HepG2 (cell line): Measurements from ENCODE around the gene AFF1. TPM values are rescaled to one million over a fixed set of nuclear protein-coding genes. Genes with fewer than 3 reads are reported as not detected.

ENCODE experiments used
- ATAD3A ChIP-seq: sonication (generic); formaldehyde crosslinking; IDR thresholded peaks from 2 replicates; pipeline ENCODE4 v1.4.0; 2020; ENCODE audit warnings: missing genetic modification reagents
- DNMT1 ChIP-seq: sonication (generic); formaldehyde crosslinking; IDR thresholded peaks from 2 replicates; pipeline ENCODE4 v1.5.1; 2020; ENCODE audit warnings: mild to moderate bottlenecking, missing genetic modification reagents
- DR1 ChIP-seq: sonication (generic); formaldehyde crosslinking; IDR thresholded peaks from 2 replicates; pipeline ENCODE4 v1.8.0; 2021; ENCODE audit warnings: mild to moderate bottlenecking, missing genetic modification reagents, inconsistent platforms
- FOXC1 ChIP-seq: sonication (generic); formaldehyde crosslinking; IDR thresholded peaks from 2 replicates; pipeline ENCODE4 v1.8.0; 2022; ENCODE audit warnings: mild to moderate bottlenecking, missing genetic modification reagents, borderline replicate concordance
- KAT7 ChIP-seq: IDR thresholded peaks from 2 replicates; pipeline ENCODE4 v1.6.1; 2018; ENCODE audit warnings: borderline replicate concordance, missing compliant biosample characterization
- KDM2A ChIP-seq: sonication (generic); formaldehyde crosslinking; IDR thresholded peaks from 2 replicates; pipeline ENCODE4 v1.4.0; 2020; ENCODE audit warnings: low read depth, missing genetic modification reagents, borderline replicate concordance
- PHB2 ChIP-seq: fragments of 450-650 bp; IDR thresholded peaks from 2 replicates; pipeline ENCODE4 v1.6.1; 2018; ENCODE audit not compliant: partially characterized antibody
- THYN1 ChIP-seq: sonication (generic); formaldehyde crosslinking; IDR thresholded peaks from 2 replicates; pipeline ENCODE4 v1.8.1; 2023; ENCODE audit warnings: low read depth, mild to moderate bottlenecking, moderate library complexity, missing genetic modification reagents, borderline replicate concordance
- YEATS4 ChIP-seq: sonication (generic); formaldehyde crosslinking; IDR thresholded peaks from 2 replicates; pipeline ENCODE4 v1.4.0; 2020; ENCODE audit warnings: missing genetic modification reagents, borderline replicate concordance
- ZBTB1 ChIP-seq: sonication (generic); formaldehyde crosslinking; IDR thresholded peaks from 2 replicates; pipeline ENCODE4 v1.4.0; 2020; ENCODE audit warnings: missing genetic modification reagents, borderline replicate concordance
- ZBTB8A ChIP-seq: sonication (generic); formaldehyde crosslinking; IDR thresholded peaks from 2 replicates; pipeline ENCODE4 v1.4.0; 2020; ENCODE audit warnings: mild to moderate bottlenecking, low read depth, missing genetic modification reagents, borderline replicate concordance
- ZNF350 ChIP-seq: sonication (generic); formaldehyde crosslinking; IDR thresholded peaks from 2 replicates; pipeline ENCODE4 v1.4.0; 2020; ENCODE audit warnings: mild to moderate bottlenecking, low read depth, missing genetic modification reagents, borderline replicate concordance
- polyA plus RNA-seq, 8 experiments: library from polyadenylated mRNA; depleted of rRNA in 3 of 8; stranded (reverse) in 7 of 8; unstranded in 1 of 8; fragments of >200 nt; fragmentation: Illumina TruSeq in 4 of 8; extraction: Trizol in 4 of 8; gene quantifications; 2 replicates each; pipeline versions ENCODE4 v1.2.1 to v1.2.3, GENCODE V29; 2011 to 2016; ENCODE audit warnings: low read depth in 4 of 8, missing spikeins in 1 of 8, mixed read lengths in 1 of 8; ENCODE audit not compliant: insufficient read depth in 1 of 8
- total RNA-seq, 5 experiments: library from RNA; depleted of rRNA; stranded (reverse); fragments of >200 nt; fragmentation: Illumina TruSeq; extraction: Trizol; gene quantifications; 2 replicates each; pipeline ENCODE4 v1.2.3, GENCODE V29; 2016; ENCODE audit warnings: low read depth in 1 of 5
- TF ChIP-seq, protein P1 (sequence below): sonication (generic); formaldehyde crosslinking; IDR thresholded peaks from 2 replicates; pipeline ENCODE4 v1.9.0; 2022; ENCODE audit warnings: low read depth, missing genetic modification reagents
- TF ChIP-seq, protein P2 (sequence below): sonication (generic); formaldehyde crosslinking; IDR thresholded peaks from 2 replicates; pipeline ENCODE4 v1.5.0; 2020; ENCODE audit warnings: missing genetic modification reagents
- TF ChIP-seq, protein P3 (sequence below): sonication (generic); formaldehyde crosslinking; IDR thresholded peaks from 2 replicates; pipeline ENCODE4 v1.4.0; 2020; ENCODE audit warnings: missing genetic modification reagents
- TF ChIP-seq, protein P4 (sequence below): sonication (generic); formaldehyde crosslinking; IDR thresholded peaks from 2 replicates; pipeline ENCODE4 v1.8.0; 2022; ENCODE audit warnings: mild to moderate bottlenecking, missing genetic modification reagents, moderate library complexity

Gene AFF1
- total and polyA plus RNA-seq, 2 of the 13 experiments (the other 11 are each of a cell fraction or from before 2014, with no cell fraction given): 15.5 to 15.9 TPM

DNA sequence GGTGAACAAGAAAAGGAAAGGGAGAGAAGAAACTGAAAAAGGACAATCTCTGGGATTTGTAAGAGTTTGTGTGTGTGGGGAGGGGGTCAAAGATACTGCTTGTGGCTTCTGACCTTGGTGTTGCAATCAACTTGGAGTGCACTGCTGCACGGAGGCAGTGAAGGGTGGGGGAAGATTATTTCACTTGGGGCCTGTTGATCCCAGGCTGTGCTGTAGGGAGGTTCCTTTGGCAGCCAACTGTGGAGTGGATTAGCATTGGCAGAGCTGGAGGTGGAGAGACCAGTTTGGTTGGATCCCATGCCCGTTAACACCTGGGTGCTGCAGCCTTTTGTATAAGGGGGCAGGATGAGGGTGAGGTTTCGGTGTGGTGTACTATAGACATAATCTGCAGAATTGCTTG is 38.2 kb downstream of the AFF1 start (continued):
- TF ChIP-seq, protein P1, sequence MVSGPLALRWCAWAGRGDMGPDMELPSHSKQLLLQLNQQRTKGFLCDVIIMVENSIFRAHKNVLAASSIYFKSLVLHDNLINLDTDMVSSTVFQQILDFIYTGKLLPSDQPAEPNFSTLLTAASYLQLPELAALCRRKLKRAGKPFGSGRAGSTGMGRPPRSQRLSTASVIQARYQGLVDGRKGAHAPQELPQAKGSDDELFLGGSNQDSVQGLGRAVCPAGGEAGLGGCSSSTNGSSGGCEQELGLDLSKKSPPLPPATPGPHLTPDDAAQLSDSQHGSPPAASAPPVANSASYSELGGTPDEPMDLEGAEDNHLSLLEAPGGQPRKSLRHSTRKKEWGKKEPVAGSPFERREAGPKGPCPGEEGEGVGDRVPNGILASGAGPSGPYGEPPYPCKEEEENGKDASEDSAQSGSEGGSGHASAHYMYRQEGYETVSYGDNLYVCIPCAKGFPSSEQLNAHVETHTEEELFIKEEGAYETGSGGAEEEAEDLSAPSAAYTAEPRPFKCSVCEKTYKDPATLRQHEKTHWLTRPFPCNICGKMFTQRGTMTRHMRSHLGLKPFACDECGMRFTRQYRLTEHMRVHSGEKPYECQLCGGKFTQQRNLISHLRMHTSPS (CRISPR knock-in tag): no peak
- TF ChIP-seq YEATS4 (CRISPR knock-in tag) (peak; percentile 43; the same call in 1 of the 2 replicates), FOXC1 (CRISPR knock-in tag) (no peak), ATAD3A (no peak), KDM2A (no peak), ZBTB8A (CRISPR knock-in tag) (no peak), DR1 (CRISPR knock-in tag) (no peak), KAT7 (CRISPR knock-in tag) (peak; percentile 75; the same call in 1 of the 2 replicates), ZBTB1 (CRISPR knock-in tag) (no peak), DNMT1 (CRISPR knock-in tag) (no peak), THYN1 (CRISPR knock-in tag) (no peak), PHB2 (no peak), ZNF350 (CRISPR knock-in tag) (no peak)
- TF ChIP-seq, protein P2, sequence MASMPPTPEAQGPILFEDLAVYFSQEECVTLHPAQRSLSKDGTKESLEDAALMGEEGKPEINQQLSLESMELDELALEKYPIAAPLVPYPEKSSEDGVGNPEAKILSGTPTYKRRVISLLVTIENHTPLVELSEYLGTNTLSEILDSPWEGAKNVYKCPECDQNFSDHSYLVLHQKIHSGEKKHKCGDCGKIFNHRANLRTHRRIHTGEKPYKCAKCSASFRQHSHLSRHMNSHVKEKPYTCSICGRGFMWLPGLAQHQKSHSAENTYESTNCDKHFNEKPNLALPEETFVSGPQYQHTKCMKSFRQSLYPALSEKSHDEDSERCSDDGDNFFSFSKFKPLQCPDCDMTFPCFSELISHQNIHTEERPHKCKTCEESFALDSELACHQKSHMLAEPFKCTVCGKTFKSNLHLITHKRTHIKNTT (CRISPR knock-in tag): no peak
- TF ChIP-seq, protein P3, sequence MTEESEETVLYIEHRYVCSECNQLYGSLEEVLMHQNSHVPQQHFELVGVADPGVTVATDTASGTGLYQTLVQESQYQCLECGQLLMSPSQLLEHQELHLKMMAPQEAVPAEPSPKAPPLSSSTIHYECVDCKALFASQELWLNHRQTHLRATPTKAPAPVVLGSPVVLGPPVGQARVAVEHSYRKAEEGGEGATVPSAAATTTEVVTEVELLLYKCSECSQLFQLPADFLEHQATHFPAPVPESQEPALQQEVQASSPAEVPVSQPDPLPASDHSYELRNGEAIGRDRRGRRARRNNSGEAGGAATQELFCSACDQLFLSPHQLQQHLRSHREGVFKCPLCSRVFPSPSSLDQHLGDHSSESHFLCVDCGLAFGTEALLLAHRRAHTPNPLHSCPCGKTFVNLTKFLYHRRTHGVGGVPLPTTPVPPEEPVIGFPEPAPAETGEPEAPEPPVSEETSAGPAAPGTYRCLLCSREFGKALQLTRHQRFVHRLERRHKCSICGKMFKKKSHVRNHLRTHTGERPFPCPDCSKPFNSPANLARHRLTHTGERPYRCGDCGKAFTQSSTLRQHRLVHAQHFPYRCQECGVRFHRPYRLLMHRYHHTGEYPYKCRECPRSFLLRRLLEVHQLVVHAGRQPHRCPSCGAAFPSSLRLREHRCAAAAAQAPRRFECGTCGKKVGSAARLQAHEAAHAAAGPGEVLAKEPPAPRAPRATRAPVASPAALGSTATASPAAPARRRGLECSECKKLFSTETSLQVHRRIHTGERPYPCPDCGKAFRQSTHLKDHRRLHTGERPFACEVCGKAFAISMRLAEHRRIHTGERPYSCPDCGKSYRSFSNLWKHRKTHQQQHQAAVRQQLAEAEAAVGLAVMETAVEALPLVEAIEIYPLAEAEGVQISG (CRISPR knock-in tag): peak; percentile 71
- TF ChIP-seq, protein P4, sequence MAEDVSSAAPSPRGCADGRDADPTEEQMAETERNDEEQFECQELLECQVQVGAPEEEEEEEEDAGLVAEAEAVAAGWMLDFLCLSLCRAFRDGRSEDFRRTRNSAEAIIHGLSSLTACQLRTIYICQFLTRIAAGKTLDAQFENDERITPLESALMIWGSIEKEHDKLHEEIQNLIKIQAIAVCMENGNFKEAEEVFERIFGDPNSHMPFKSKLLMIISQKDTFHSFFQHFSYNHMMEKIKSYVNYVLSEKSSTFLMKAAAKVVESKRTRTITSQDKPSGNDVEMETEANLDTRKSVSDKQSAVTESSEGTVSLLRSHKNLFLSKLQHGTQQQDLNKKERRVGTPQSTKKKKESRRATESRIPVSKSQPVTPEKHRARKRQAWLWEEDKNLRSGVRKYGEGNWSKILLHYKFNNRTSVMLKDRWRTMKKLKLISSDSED (CRISPR knock-in tag): no peak
